GM06990 (cell line): ENCODE data around the gene COQ8A.

Experiments
- DNase-seq: peaks from one replicate; pipeline ENCODE4 v3.0.0-alpha.2; 2011; ENCODE audit not compliant: insufficient read length; ENCODE audit errors: extremely low read depth
- H3K27me3 ChIP-seq: replicated peaks from 2 replicates; pipeline ENCODE4 v1.6.0; 2011; ENCODE audit warnings: low read length; ENCODE audit not compliant: control insufficient read depth, insufficient read depth
- H3K36me3 ChIP-seq: 2 replicates; pipeline ENCODE4 v1.5.1; 2011; ENCODE audit warnings: low read length; ENCODE audit not compliant: control insufficient read depth, insufficient read depth
- H3K4me3 ChIP-seq: replicated peaks from 2 replicates; pipeline ENCODE4 v1.5.1; 2011; ENCODE audit warnings: low read depth, mild to moderate bottlenecking, control low read depth, low read length
- TF ChIP-seq, protein P1 (sequence below): IDR thresholded peaks from 2 replicates; pipeline ENCODE4 v1.5.1; 2011; ENCODE audit warnings: low read length, control low read depth, mild to moderate bottlenecking, inconsistent platforms; ENCODE audit not compliant: insufficient read depth, poor library complexity, severe bottlenecking

The COQ8A gene

DNA sequence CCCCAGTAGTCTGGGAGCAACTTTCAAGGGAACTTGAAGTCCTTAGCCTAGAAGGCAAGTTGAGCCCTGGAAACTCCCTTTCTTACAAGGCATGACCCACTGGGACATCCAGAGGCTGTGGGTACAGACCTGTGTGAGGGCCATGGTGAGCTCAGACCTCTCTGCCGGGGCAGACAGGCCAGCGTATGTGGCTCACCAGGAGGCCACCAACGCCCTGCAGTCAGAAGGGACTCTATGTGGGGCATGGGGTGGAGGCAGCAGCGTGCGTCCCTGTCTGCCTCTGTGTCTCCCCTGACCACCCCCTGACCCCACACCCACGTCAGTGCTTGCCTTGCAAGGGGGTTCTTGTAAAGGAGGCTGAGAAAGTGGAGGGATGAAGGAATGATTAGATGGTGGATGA is 10.8 kb downstream of the COQ8A start:
- Histone ChIP-seq H3K27me3 (no peaks in the 10 kb centered on the region), H3K36me3 (no peaks in the 10 kb centered on the region), H3K4me3 (no peak overlapping the region)
- no peak for DNase-seq
- TF ChIP-seq, protein P1, sequence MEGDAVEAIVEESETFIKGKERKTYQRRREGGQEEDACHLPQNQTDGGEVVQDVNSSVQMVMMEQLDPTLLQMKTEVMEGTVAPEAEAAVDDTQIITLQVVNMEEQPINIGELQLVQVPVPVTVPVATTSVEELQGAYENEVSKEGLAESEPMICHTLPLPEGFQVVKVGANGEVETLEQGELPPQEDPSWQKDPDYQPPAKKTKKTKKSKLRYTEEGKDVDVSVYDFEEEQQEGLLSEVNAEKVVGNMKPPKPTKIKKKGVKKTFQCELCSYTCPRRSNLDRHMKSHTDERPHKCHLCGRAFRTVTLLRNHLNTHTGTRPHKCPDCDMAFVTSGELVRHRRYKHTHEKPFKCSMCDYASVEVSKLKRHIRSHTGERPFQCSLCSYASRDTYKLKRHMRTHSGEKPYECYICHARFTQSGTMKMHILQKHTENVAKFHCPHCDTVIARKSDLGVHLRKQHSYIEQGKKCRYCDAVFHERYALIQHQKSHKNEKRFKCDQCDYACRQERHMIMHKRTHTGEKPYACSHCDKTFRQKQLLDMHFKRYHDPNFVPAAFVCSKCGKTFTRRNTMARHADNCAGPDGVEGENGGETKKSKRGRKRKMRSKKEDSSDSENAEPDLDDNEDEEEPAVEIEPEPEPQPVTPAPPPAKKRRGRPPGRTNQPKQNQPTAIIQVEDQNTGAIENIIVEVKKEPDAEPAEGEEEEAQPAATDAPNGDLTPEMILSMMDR: no peak

DNA sequence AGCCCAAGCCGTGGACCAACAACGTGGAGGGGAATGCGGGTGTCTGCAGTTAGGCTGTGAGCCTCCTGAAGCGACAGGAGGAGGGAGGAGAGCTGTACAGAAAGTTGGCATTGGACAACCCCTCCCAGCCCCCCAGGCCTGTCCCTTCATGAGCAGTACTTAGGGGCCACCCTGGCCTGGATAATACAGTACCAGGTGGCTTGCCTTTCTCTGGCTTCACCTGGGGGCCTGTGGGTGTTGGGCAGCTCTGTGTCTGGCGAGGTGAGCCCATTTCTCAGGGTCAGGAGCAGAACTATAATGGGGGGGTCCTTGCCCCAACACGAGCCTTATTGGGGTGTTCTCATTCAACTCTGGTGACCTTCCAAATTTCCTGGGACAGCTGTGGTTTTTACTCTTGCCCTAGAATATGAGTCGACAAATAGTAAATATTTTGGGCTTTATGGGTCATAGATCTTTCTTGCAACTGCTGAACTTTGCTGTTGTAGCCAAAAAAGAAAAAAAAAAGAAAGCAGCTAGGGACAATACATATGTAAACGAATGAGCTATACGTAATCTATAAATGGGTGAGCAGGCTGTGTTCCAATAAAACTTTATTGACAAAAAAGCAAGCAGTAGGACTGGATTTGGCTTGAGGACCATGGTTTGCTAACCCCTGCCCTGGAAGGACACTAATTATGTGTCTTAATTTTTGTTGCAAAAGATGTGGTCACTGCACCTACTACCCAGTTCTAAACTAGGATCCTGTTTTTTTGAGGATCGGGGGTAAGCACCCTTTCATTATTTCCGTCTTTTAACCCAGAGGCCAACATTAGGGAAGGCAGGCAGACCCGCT is 11.4 kb downstream of the COQ8A start:
- Histone ChIP-seq H3K36me3 (no peaks in the 10 kb centered on the region), H3K27me3 (no peaks in the 10 kb centered on the region), H3K4me3 (no peak overlapping the region)
- DNase-seq: no peak
- TF ChIP-seq, protein P1: no peak

DNA sequence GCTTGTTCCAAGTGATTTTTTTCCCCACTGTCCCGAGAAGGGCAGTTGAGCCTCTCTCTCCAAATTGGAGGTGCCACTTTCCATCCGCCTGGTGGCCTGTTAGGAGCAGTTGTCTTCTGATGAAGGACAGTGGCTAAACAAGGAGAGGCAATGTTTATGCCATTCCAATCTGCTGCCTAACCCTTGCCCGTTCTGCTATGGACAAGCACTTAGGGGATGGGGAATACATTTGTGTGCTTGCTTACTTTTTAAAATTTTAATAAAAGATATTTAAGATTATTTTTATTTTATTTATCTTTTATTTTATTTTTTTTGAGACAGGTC is 12.0 kb downstream of the COQ8A start:
- no peaks in the 10 kb centered on the region for H3K36me3 ChIP-seq
- DNase-seq: no peak
- TF ChIP-seq, protein P1: no peak
- H3K27me3 ChIP-seq: no peaks in the 10 kb centered on the region
- H3K4me3 ChIP-seq: no peak overlapping the region

DNA sequence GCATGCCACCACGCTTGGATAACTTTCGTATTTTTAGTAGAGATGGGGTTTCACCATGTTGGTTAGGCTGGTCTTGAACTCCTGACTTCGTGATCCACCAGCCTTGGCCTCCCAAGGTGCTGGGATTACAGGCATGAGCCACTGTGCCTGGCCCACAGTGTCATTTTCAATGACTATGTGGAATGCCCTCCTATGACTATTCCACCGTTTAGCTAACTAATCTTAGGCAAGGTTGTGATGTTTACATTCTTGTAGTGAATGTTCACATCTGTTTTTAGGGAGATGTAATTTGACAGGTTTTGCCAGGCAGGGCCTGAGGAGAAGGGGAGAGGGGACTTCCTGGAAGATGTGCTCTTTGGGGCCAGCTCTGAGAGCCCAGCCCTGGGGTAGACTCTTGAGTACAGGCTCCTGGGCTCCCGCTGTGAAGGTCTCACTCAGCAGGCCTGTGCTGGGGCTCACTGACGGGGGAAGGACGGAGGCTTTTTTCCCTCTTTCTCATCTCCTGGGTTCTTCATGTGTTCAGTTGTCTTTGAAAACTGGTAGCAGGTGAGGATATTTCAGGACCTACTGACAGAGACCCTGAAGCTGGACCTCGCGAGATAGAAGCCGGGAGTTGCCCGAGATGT is 13.2 kb downstream of the COQ8A start:
- Histone ChIP-seq H3K4me3 (no peak overlapping the region), H3K36me3 (no peaks in the 10 kb centered on the region), H3K27me3 (no peaks in the 10 kb centered on the region)
- TF ChIP-seq, protein P1: no peak
- DNase-seq: no peak

DNA sequence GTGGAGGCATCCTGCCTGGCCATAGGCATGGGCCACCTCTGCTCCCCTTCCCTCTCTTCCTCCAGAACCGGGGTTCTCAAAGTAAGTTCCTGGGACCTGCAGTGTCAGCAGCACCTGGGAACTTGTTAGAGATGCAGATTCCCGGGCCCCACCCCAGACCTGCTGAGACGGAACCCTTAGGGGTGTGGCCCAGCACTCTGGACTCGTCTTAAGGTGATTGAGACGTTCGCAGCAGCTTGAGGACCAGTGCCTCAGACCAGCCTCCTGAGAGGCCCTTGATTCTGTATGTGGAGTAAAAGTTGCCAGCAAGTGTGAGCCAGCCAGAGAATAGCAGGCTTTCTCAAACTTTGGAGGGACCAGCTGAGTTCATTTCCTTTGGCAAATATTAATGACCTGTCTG is 14.2 kb downstream of the COQ8A start:
- DNase-seq: no peak
- Histone ChIP-seq H3K36me3 (no peaks in the 10 kb centered on the region), H3K27me3 (no peaks in the 10 kb centered on the region), H3K4me3 (no peak overlapping the region)
- TF ChIP-seq, protein P1: no peak
